GM21619 (cell line): Measurements from ENCODE around the gene FSTL5.

Experiments used
- ATAC-seq: cut with Tn5 transposase; IDR thresholded peaks from one replicate; pipeline ENCODE4 v1.9.1; 2021; ENCODE audit not compliant: unreplicated experiment

The FSTL5 gene

GRCh38 chr4:161345741-161346140, 818.1 kb downstream of the FSTL5 start:
- no peak for ATAC-seq

GRCh38 chr4:161343569-161343950, 820.2 kb downstream of the FSTL5 start:
- no peak for ATAC-seq

GRCh38 chr4:161342881-161343568, 820.8 kb downstream of the FSTL5 start:
- ATAC-seq = no peak

GRCh38 chr4:161336621-161337020, 827.2 kb downstream of the FSTL5 start:
- ATAC-seq = no peak

GRCh38 chr4:161336016-161336530, 827.7 kb downstream of the FSTL5 start:
- ATAC-seq = no peak
